Germinal center (tissue), 1 donor: ENCODE measurements around the gene TMEM161B.
"Not testable (repeated sequence)": the region's sequence is repeated elsewhere in the genome, so short reads cannot be mapped to it uniquely, and the experiment has no call there.

Experiments used
- DNase-seq: peaks from one replicate; pipeline ENCODE4 v3.0.0; 2012; ENCODE audit warnings: mixed read lengths, low spot score

Gene TMEM161B

DNA sequence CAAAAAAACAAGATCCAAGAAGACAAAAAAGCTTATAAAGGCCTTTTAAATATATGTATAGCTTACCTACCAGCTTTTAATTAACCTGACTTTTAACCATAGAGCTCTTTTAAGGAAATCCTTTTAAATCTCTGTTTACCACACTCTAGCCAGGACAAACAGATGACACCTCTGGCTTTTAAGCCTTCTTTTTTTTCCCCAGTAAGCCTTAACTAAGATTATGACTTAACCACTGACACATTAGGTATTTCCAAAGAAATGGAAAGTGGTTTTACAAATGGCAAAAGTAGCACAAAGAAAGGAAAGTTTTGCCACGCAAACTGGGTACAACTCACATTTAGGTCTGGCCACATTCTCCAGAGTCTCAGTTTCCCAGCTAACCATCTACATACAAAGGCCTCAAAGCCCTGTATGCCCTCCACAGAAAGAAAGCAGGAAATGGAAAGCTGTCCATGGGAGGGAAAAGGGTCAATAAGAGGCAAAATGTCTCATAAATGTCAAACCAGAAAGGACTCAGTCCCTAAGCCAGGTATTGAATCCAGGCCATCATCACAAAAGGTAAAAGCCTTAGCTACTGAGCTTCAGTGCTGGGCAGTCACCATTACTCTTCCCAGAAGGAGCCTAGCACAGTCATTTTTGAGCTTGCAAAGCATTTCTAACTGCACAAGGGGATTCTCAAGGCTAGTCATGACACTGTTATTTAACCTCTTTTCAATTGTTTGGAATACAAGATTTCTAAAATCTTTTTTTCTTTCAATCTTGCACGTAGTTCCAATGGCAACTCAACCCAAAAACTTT, 19.7 kb downstream of the TMEM161B start:
- DNase-seq = no peak

GRCh38 chr5:88248094-88248493, 20.6 kb downstream of the TMEM161B start:
- no peak for DNase-seq

DNA sequence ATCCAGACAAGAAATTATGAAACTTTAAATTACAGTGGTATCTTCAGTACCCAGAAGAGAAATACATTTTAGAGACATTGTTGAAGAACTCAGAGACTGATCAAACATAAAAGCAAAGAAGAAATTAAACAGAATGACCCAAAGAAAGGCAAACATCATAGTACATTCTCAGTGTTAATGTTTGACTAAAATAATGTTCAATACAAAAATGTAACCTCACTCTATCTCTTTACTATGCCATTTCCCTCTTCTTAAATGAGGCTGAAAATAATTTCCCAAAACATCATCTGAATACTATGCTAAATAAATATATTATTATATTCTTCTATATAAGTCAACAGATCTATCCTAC, 22.8 kb downstream of the TMEM161B start:
- no peak for DNase-seq

DNA sequence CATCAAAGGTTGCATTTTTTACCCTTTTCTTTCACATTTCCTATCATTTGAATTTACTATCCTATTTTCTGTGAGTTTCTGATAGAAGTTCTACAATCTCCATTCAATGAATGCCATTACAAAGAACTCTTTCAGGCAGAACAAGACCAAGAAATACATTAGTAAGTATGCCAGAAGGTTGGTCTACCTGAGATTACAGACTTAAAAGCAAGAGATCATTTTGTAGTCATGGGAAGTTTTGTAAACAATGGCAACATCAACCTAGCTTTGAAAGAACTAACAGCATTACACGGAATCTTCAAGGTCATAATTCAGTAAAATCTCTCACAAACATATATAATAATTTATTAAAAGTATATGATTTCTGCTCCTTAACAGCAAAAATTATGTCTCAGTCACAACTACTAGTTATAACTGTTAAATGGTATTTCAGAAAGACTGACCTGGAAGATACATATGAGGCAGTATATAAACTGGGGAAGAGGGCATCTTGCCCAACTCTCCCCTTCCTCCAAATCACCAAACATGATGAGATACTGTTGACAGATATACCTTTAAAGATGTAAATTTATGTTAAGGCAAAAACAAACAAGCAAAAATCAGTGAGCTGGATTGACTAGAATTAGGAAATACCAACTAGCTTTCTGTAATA, 23.3 kb downstream of the TMEM161B start:
- no peak for DNase-seq

- no peak for DNase-seq
These were observed 24.0 kb downstream of the TMEM161B start for GRCh38 chr5:88244686-88245085.

GRCh38 chr5:88243493-88243892, 25.2 kb downstream of the TMEM161B start:
- not testable (repeated sequence) for DNase-seq

DNA sequence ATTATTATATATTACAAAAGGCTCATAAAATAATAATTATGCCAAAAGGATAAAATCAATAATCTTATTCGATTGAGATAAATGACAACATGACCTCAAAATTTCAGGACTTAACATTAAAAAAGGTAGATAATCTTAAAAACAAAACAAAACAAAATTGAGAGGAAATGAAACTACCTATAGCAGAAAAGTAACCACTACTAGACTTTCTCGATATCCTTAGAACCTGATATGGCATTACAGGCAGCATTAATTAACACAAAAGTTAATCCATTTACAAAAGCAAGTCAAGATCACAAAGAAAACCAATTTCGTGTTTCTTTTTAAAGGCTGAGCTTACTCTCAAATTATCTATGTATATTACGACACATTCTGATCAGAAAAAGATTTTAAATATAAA, 29.9 kb downstream of the TMEM161B start:
- no peak for DNase-seq

DNA sequence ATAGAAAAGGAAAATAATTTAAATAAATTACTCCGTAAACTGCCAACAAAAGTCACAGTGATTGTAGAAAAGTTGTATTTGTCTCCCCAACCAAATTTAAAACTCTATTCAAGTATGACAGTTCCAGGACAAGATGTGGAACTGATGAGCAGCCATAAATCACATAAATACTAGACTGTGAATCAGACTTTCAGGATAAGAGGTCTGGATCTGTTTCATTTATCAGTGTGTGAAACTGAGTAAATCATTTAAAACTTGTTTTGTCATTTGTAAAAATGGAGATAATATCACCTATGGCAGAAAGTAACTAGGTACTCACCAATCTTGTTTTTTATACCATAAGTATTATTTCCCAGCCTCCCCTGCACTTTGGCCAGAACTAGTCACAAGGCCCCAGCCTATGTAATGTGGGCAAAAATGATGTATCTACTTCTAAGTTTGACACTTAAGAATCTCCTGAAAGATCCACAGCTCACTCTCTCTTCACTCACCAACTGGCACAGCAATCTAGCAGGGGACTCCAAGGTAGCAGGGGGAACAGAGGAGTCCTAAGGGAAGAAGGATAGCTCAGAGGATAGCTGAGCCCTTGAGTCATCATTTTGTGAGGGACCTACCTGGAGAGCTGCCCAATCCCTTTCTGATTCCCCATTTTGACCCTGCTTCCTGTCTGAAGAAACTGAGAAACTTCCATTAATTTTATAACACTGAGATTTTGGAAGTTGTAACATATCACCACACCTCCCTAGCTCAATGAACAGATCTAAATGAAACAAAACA, 31.6 kb downstream of the TMEM161B start:
- no peak for DNase-seq

GRCh38 chr5:88235828-88236227, 32.8 kb downstream of the TMEM161B start:
- no peak for DNase-seq

- no peak for DNase-seq
These were observed 33.3 kb downstream of the TMEM161B start for GRCh38 chr5:88235346-88235745.

- DNase-seq = no peak
These were observed 38.0 kb downstream of the TMEM161B start for GRCh38 chr5:88230546-88231066.

DNA sequence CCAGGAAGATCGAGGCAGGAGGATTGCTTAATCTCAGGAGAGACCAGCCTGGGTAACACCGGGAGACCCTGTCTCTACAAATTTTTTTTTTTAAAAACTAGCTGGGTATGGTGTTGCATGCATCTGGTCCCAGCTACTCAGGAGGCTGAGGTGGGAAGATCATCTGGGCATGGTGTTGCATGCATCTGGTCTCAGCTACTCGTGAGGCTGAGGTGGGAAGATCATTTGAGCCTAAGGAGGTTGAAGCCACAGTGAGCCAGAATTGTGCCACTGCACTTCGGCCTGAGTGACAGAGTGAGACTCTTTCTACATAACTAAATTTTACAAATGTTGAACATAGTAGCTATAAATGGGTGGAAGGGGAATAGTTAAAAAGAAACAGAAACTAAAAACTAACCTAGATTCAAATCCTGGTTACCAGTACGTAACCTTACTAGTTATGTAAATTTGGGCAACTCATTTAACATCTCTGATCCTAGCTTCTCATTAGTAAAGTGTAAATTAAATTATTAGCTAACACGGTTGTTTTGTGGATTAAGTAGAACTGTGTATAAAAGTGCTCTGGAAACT, 41.7 kb downstream of the TMEM161B start:
- DNase-seq = no peak

DNA sequence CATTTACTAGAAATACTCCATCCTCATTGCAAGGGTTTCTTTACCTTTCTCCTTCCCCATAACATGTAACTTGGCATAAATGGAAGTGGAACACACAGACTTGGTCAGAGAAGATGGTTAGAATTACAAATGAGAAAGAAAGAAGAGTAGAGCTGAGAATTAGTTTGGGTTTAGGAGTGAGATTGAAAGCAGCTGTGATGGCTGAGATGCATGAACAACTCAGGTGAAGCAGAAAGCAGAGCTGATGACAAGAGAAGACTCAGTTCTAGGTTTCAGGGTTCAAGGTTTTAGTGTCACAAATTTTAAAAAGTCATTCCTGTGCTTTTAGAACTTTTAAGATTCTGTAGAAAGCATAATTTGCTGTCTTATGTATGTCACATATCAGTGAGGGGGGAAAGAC, 54.0 kb downstream of the TMEM161B start:
- no peak for DNase-seq

DNA sequence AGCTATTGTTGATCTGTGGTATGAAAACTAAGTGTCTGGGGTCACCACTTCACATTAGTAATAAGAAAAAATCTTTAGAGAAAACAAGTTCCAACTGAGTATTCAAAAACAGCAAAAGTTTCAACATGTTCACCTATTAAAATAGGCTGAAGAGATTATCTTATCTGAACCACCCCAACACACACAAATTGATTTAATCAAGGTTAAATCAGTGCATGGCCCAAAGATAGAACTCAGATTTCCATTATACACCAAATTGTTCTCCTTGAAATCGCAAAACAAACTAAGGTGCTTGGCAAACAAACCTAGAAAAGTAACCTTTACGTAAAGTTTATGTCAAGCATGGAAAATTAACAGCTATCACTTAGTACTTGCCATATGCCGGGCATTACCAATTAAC, 61.1 kb downstream of the TMEM161B start:
- no peak for DNase-seq

DNA sequence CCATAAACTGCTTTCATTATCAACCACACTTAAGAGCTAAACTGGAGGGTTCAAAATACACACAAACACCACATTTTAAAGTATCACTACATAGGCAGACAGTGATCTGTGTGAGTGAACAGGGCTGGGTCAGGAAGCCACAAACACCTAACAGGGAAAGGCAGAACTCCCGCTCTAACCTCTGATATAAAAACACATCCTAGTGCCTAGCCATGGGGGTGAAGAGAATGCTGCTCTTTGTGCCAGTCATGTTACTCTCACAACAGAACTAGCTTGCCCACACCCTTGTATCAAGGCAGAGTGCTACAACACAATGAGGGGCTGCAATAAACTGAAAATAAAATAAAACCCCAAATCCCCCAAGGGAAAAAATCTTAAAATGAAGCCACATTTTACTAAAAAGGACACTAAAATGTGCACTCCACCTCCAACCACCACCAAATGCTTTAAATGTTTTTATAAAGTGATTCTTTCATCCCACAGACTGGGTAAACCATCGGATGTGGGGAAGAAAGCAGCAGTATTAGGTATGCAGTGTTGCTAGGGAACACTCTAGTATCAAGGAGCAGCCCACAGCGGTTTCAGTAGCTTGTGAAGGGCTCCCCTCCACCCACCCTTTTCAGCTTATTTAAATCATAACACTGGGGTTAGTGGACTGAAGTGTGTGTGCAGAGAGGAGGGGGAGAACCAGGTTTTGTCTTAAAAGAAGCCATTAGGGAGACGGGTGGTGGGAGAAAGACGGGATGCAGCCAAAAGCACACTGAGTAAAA, 64.5 kb downstream of the TMEM161B start:
- no peak for DNase-seq

- no peak for DNase-seq
These were observed 73.0 kb downstream of the TMEM161B start for GRCh38 chr5:88195636-88196035.

GRCh38 chr5:88193896-88194295, 74.7 kb downstream of the TMEM161B start:
- no peak for DNase-seq

GRCh38 chr5:88190106-88190834, 78.4 kb downstream of the TMEM161B start:
- DNase-seq = no peak

- DNase-seq = not testable (repeated sequence)
These were observed 79.2 kb downstream of the TMEM161B start for GRCh38 chr5:88189484-88189883.

DNA sequence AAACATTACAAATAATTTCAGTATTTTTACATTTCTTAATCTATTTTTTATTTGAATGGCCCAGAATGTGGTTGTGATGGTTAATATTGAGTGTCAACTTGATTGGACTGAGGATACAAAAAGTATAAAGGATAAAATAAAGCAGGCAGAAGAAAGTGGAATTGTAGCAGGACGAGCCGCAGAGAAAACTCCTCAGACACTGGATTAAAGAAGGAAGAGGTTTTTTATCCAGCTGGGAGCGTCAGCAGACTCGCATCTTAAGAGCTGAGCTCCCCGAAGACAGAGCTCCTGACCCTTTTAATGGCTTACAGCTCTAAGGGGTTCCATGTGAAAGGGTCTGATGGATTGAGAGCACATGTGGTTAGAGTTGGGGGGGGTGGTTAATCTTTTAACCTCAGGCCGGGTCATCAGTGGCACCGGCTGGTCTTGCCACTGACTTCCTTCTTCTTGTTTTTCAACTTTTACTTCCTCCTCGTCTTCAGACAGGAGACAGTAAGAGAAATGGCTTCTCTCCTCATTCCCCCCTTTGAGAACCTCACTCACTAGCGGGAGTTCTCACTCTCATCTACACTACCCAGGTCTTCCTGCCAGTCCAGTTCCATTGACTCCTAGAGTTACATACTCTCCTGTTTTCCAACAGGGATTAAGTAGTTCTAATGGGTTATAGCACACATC, 80.0 kb downstream of the TMEM161B start:
- DNase-seq = no peak
